Mucosa of rectum (tissue), 2 donors: Measurements from ENCODE around the gene UMAD1.
A peak's percentile ranks its signal among the peaks of the same experiment; 100 is the strongest.

ENCODE experiments used
- H3K27ac ChIP-seq, 2 donors: one replicate each; pipeline ENCODE4 v1.7.0; 2013; ENCODE audit warnings: inconsistent platforms in 2 of 2, low read depth in 2 of 2, low read length in 2 of 2
- H3K27me3 ChIP-seq, 2 donors: one replicate each; pipeline ENCODE4 v1.7.0; 2013; ENCODE audit warnings: low read length in 2 of 2; ENCODE audit not compliant: control insufficient read depth in 2 of 2, insufficient read depth in 2 of 2
- H3K36me3 ChIP-seq, 2 donors: one replicate each; pipeline ENCODE4 v1.7.0; 2013; ENCODE audit warnings: low read length in 2 of 2; ENCODE audit not compliant: control insufficient read depth in 2 of 2, insufficient read depth in 2 of 2
- H3K4me1 ChIP-seq, 2 donors: one replicate each; pipeline ENCODE4 v1.7.0; 2013; ENCODE audit warnings: low read length in 2 of 2, mild to moderate bottlenecking in 1 of 2; ENCODE audit not compliant: control insufficient read depth in 2 of 2, insufficient read depth in 2 of 2
- H3K4me3 ChIP-seq, 2 donors: one replicate each; pipeline ENCODE4 v1.7.0; 2013; ENCODE audit warnings: low read length in 2 of 2
- H3K9ac ChIP-seq, 2 donors: one replicate each; pipeline ENCODE4 v1.7.0; 2013; ENCODE audit warnings: low read length in 2 of 2, low read depth in 1 of 2, mild to moderate bottlenecking in 1 of 2
- H3K9me3 ChIP-seq, 2 donors: one replicate each; pipeline ENCODE4 v1.7.0; 2013; ENCODE audit warnings: low read length in 2 of 2; ENCODE audit not compliant: control insufficient read depth in 2 of 2
- donor health status: healthy.
- donor health status: Normal muscosa, but diverticular disease.

UMAD1 gene

DNA sequence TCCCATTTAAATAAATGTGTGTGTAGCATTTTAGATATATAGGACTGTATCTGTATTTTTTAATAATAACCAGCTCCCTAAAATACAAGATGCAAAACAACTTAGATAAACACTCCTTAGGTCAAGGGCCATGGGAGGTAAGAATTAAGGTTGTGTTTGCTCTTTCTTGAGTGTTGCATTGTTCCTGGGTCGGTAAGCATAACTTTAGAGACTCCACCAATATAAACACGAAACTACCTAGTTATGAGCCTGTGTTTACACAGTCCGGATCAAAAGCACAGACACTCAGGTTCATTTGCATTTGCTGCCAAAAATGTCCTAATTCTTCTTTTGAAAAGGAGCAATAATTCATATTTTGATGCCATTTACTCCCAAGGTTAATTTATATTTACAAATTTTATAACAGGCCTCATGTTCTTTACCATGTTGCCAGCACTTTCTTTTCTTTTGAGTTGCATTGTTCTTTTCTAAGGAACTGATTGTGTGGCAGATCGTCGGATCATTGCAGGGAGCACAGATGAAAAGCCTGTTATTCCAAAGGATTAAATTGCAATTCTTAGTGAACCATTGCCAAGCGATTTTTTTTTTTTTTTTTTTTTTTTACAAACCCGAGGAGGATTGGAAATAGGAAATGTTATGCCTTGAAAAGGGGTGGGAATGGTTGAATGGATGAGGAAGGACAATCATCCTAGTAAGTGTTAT, 282.3 kb downstream of the UMAD1 start:
- Histone ChIP-seq H3K27me3 (no peaks in the 10 kb centered on the region), H3K9me3 (no peaks in the 10 kb centered on the region), H3K9ac (no peak overlapping the region), H3K27ac (no peak overlapping the region), H3K36me3 (no peaks in the 10 kb centered on the region), H3K4me3 (peak overlapping the region in 1 of 2 donors; percentile 49), H3K4me1 (peaks cover 8 to 18% of the 10 kb centered on the region in 2 donors)

- no peak overlapping the region for H3K4me3 ChIP-seq
- no peak overlapping the region for H3K27ac ChIP-seq
- no peaks in the 10 kb centered on the region for H3K9me3 ChIP-seq
- H3K9ac ChIP-seq = no peak overlapping the region
- H3K4me1 ChIP-seq = peaks cover 8 to 18% of the 10 kb centered on the region in 2 donors
- no peaks in the 10 kb centered on the region for H3K27me3 ChIP-seq
- no peaks in the 10 kb centered on the region for H3K36me3 ChIP-seq
Measured at GRCh38 chr7:7923818-7924217, 283.3 kb downstream of the UMAD1 start.

- H3K36me3 ChIP-seq = no peaks in the 10 kb centered on the region
- H3K9ac ChIP-seq = no peak overlapping the region
- no peaks in the 10 kb centered on the region for H3K9me3 ChIP-seq
- H3K27ac ChIP-seq = no peak overlapping the region
- peaks cover 8 to 18% of the 10 kb centered on the region in 2 donors for H3K4me1 ChIP-seq
- no peaks in the 10 kb centered on the region for H3K27me3 ChIP-seq
- H3K4me3 ChIP-seq = no peak overlapping the region
Measured at GRCh38 chr7:7924303-7924702, 283.8 kb downstream of the UMAD1 start.
